Measurements from ENCODE around the gene C20orf173. TPM values are rescaled to one million over a fixed set of nuclear protein-coding genes. Genes with fewer than 3 reads are reported as not detected.
"Not testable (repeated sequence)": the region's sequence is repeated elsewhere in the genome, so short reads cannot be mapped to it uniquely, and the experiment has no call there.

Gene C20orf173
- total RNA-seq, 4 donors from 2014 or later, result not detected

GRCh38 chr20:35559042-35559693, 29.7 kb upstream of the C20orf173 start:
- WGBS, result 88% methylated on average over 24 of the region's 24 CpGs
- H3K27me3 ChIP-seq, result no peaks in the 10 kb centered on the region

DNA sequence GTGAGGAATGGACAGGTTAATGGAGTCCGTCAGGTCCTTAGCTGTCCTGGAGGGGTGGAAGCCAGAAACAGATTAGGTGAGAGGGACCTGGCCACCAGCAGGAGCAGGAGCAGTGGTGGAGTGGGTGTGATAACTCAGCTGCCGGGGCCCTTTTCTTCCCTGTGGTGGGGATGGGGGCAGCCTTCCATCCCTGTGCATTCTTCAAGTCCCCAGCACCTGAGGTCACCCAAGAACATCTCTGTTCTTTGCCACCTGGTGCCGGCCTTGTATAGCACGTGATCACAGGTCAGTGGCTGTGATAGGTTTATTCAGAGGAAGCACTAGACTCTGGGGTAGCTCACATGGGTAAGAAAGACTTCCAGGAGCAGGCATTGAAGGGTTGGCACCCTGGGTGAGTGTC, 29.0 kb upstream of the C20orf173 start:
- WGBS, result 88% methylated on average over 4 of the region's 4 CpGs
- Histone ChIP-seq H3K27me3 (no peaks in the 10 kb centered on the region), H3K27ac (no peak overlapping the region), H3K9me3 (no peaks in the 10 kb centered on the region), H3K36me3 (peaks cover 46% of the 10 kb centered on the region), H3K4me1 (no peaks in the 10 kb centered on the region), H3K4me3 (no peak overlapping the region)
- TF ChIP-seq, protein P1, sequence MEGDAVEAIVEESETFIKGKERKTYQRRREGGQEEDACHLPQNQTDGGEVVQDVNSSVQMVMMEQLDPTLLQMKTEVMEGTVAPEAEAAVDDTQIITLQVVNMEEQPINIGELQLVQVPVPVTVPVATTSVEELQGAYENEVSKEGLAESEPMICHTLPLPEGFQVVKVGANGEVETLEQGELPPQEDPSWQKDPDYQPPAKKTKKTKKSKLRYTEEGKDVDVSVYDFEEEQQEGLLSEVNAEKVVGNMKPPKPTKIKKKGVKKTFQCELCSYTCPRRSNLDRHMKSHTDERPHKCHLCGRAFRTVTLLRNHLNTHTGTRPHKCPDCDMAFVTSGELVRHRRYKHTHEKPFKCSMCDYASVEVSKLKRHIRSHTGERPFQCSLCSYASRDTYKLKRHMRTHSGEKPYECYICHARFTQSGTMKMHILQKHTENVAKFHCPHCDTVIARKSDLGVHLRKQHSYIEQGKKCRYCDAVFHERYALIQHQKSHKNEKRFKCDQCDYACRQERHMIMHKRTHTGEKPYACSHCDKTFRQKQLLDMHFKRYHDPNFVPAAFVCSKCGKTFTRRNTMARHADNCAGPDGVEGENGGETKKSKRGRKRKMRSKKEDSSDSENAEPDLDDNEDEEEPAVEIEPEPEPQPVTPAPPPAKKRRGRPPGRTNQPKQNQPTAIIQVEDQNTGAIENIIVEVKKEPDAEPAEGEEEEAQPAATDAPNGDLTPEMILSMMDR (IDR thresholded peaks at IDR 0.05), result no peak
- TF ChIP-seq POLR2AphosphoS5 (IDR thresholded peaks at IDR 0.05), result no peak
- no peak for TF ChIP-seq POLR2A (IDR thresholded peaks at IDR 0.05)
- TF ChIP-seq EP300 (IDR thresholded peaks at IDR 0.05), result no peak
- no peak for DNase-seq (ENCODE audit: low spot score in 2 of 2)

More at GRCh38 chr20:35559042-35559693, 29.7 kb upstream of the C20orf173 start:
- Histone ChIP-seq H3K4me3 (no peak overlapping the region), H3K27ac (no peak overlapping the region), H3K9me3 (no peaks in the 10 kb centered on the region), H3K4me1 (no peaks in the 10 kb centered on the region), H3K36me3 (peaks cover 39% of the 10 kb centered on the region)
- no peak for DNase-seq (ENCODE audit: low spot score in 2 of 2)
- TF ChIP-seq EP300 (IDR thresholded peaks at IDR 0.05), result no peak
- TF ChIP-seq POLR2AphosphoS5 (IDR thresholded peaks at IDR 0.05), result no peak
- TF ChIP-seq POLR2A (IDR thresholded peaks at IDR 0.05), result no peak
- TF ChIP-seq, protein P1 (IDR thresholded peaks at IDR 0.05), result no peak

DNA sequence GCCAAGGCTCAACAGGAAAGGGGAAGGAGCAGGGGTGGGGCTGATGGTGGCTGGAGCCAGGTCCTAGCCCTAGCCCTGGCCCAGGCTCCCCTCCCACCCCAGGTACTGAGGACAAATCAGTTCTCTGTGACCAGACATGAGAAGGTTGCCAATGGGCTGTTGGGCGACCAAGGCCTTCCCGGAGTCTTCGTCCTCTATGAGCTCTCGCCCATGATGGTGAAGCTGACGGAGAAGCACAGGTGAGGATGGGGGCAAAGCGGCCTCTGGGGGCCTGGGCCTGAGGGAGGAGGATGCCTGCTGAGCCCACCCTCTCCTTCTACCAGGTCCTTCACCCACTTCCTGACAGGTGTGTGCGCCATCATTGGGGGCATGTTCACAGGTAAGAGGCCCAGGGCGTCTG, 27.4 kb upstream of the C20orf173 start:
- TF ChIP-seq POLR2A (IDR thresholded peaks at IDR 0.05), result no peak
- TF ChIP-seq, protein P1 (IDR thresholded peaks at IDR 0.05), result no peak
- TF ChIP-seq POLR2AphosphoS5 (IDR thresholded peaks at IDR 0.05), result no peak
- no peak for TF ChIP-seq EP300 (IDR thresholded peaks at IDR 0.05)
- 96% methylated on average over 8 of the region's 8 CpGs for WGBS
- Histone ChIP-seq H3K4me1 (no peaks in the 10 kb centered on the region), H3K9me3 (no peaks in the 10 kb centered on the region), H3K27me3 (no peaks in the 10 kb centered on the region), H3K36me3 (peaks cover 59% of the 10 kb centered on the region), H3K4me3 (no peak overlapping the region), H3K27ac (no peak overlapping the region)
- DNase-seq (ENCODE audit: low spot score in 2 of 2), result no peak

DNA sequence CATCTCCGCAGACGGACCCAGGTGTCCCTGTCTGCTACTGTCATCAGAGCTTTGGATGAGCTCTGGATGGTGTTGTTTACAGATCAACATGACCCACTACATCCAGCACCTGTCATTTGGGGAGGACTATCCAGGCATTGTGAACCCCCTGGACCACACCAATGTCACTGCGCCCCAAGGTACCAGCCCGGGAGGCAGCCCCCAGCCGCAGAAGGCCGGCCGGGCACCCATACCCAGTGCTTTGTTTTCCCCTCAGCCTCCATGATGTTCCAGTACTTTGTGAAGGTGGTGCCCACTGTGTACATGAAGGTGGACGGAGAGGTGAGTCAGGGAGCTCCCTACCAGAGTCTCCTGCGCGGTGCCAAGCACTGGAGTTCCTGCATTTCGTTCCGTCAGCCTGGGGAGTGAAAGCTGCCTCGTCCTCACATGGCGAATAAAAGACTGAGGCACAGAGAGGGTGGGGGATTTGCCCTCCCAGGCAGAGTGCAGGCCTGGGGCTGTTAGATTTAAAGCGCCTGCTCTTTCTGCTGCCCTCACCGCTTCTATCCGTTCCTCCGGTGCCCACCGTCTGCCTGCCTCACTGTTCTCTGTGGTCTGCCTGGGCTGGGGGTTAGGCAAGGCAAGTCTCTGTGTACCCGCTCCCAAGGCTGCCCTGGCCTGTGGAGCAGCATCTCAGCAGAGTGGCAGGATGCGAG, 26.6 kb upstream of the C20orf173 start:
- 92% methylated on average over 19 of the region's 21 CpGs for WGBS
- no peak overlapping the region for H3K4me3 ChIP-seq
- no peak overlapping the region for H3K27ac ChIP-seq
- H3K9me3 ChIP-seq, result no peaks in the 10 kb centered on the region
- no peaks in the 10 kb centered on the region for H3K27me3 ChIP-seq
- no peak for TF ChIP-seq POLR2AphosphoS5 (IDR thresholded peaks at IDR 0.05)
- TF ChIP-seq, protein P1 (IDR thresholded peaks at IDR 0.05), result no peak
- TF ChIP-seq POLR2A (IDR thresholded peaks at IDR 0.05), result no peak
- no peak for TF ChIP-seq EP300 (IDR thresholded peaks at IDR 0.05)
- H3K36me3 ChIP-seq, result peaks cover 67% of the 10 kb centered on the region
- DNase-seq (ENCODE audit: low spot score in 2 of 2), result no peak
- no peaks in the 10 kb centered on the region for H3K4me1 ChIP-seq

- H3K4me1 ChIP-seq; DNase-seq (ENCODE audit: low spot score in 2 of 2); H3K27ac ChIP-seq; H3K27me3 ChIP-seq; H3K9me3 ChIP-seq; H3K4me3 ChIP-seq: not testable (repeated sequence)
- H3K36me3 ChIP-seq, result peaks cover 73% of the 10 kb centered on the region
- 80% methylated on average over 4 of the region's 4 CpGs for WGBS
Measured at GRCh38 chr20:35555461-35555860, 26.0 kb upstream of the C20orf173 start.
